ENCODE results near the gene ST7.

The ST7 gene

GRCh38 chr7:117145333-117145732, 192.0 kb downstream of the ST7 start:
- DNase-seq (ENCODE audit: low read depth in 2 of 2, low spot score in 1 of 2): no peak

GRCh38 chr7:117146059-117146458, 192.8 kb downstream of the ST7 start:
- DNase-seq (ENCODE audit: low read depth in 2 of 2, low spot score in 1 of 2): no peak

- no peak for DNase-seq (ENCODE audit: low read depth in 2 of 2, low spot score in 1 of 2)
These were observed 193.2 kb downstream of the ST7 start for GRCh38 chr7:117146511-117146910.

GRCh38 chr7:117148971-117149370, 195.7 kb downstream of the ST7 start:
- no peak for DNase-seq (ENCODE audit: low read depth in 2 of 2, low spot score in 1 of 2)

GRCh38 chr7:117149692-117150091, 196.4 kb downstream of the ST7 start:
- DNase-seq (ENCODE audit: low read depth in 2 of 2, low spot score in 1 of 2): no peak

- DNase-seq (ENCODE audit: low read depth in 2 of 2, low spot score in 1 of 2): no peak
These were observed 199.1 kb downstream of the ST7 start for GRCh38 chr7:117152213-117153007.

- no peak for DNase-seq (ENCODE audit: low read depth in 2 of 2, low spot score in 1 of 2)
These were observed 199.8 kb downstream of the ST7 start for GRCh38 chr7:117153016-117153545.

GRCh38 chr7:117154721-117155120, 201.4 kb downstream of the ST7 start:
- no peak for DNase-seq (ENCODE audit: low read depth in 2 of 2, low spot score in 1 of 2)

- DNase-seq (ENCODE audit: low read depth in 2 of 2, low spot score in 1 of 2): no peak
These were observed 202.4 kb downstream of the ST7 start for GRCh38 chr7:117155694-117156093.

- DNase-seq (ENCODE audit: low read depth in 2 of 2, low spot score in 1 of 2): no peak
These were observed 204.2 kb downstream of the ST7 start for GRCh38 chr7:117157241-117158209.

- no peak for DNase-seq (ENCODE audit: low read depth in 2 of 2, low spot score in 1 of 2)
These were observed 205.8 kb downstream of the ST7 start for GRCh38 chr7:117158941-117159697.

GRCh38 chr7:117163101-117163500, 209.8 kb downstream of the ST7 start:
- DNase-seq (ENCODE audit: low read depth in 2 of 2, low spot score in 1 of 2): no peak

- DNase-seq (ENCODE audit: low read depth in 2 of 2, low spot score in 1 of 2): no peak
These were observed 211.3 kb downstream of the ST7 start for GRCh38 chr7:117164620-117165019.

- DNase-seq (ENCODE audit: low read depth in 2 of 2, low spot score in 1 of 2): no peak
These were observed 212.4 kb downstream of the ST7 start for GRCh38 chr7:117165656-117166055.

GRCh38 chr7:117169907-117170306, 216.6 kb downstream of the ST7 start:
- DNase-seq (ENCODE audit: low read depth in 2 of 2, low spot score in 1 of 2): no peak

- DNase-seq (ENCODE audit: low read depth in 2 of 2, low spot score in 1 of 2): no peak
These were observed 217.8 kb downstream of the ST7 start for GRCh38 chr7:117171106-117171505.

GRCh38 chr7:117172283-117172682, 219.0 kb downstream of the ST7 start:
- no peak for DNase-seq (ENCODE audit: low read depth in 2 of 2, low spot score in 1 of 2)

- DNase-seq (ENCODE audit: low read depth in 2 of 2, low spot score in 1 of 2): no peak
These were observed 219.9 kb downstream of the ST7 start for GRCh38 chr7:117173035-117173770.

GRCh38 chr7:117176206-117176605, 222.9 kb downstream of the ST7 start:
- no peak for DNase-seq (ENCODE audit: low read depth in 2 of 2, low spot score in 1 of 2)

- DNase-seq (ENCODE audit: low read depth in 2 of 2, low spot score in 1 of 2): no peak
These were observed 225.3 kb downstream of the ST7 start for GRCh38 chr7:117178600-117178999.

All from stimulated activated CD8-positive, alpha-beta memory T cell treated with anti-CD3 and anti-CD28 coated beads, Interleukin-4, amount 100 ng/mL, for 1 hour (primary cell).